ENCODE results near the gene GREB1.

The GREB1 gene

DNA sequence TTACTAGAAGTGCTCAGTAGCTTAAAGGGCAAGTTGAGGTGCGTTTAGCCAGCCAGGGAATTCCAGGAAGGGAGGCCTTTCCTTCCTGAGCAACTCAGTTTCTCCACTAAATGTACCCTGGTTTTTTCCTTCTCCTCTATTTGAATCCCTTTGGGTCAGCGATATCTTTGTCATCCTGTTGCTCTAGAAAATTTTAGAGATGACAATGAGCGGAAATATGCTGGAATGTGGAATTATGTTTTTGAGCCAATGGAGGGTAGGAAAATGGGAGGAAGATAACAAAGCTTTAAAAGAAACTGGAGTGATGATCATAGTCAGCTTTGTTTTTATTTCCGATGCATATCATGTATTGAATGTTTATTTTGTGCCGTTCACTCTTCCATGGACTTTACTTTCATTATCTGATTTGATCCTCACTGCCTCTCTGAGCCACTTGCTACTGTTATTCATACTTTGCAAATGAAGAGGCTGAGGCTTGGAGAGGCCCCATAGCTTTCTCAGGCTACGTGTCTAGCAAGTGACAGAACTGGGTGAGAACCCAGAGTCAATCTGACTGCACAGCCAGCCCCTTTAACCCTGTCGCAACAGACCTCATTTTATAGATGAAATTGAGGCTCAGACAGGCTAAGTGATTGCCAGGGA, 68.8 kb downstream of the GREB1 start:
- Histone ChIP-seq H3K9me2 (replicated peaks; ENCODE audit: insufficient read depth, low read length) (no peaks in the 10 kb centered on the region), H3K79me2 (ENCODE audit: insufficient read depth, low read length) (no peaks in the 10 kb centered on the region), H3K4me3 (ENCODE audit: insufficient read depth, low read length, poor library complexity, severe bottlenecking) (no peak overlapping the region), H2AFZ (ENCODE audit: low read depth, low read length, severe bottlenecking) (no peak overlapping the region), H3K9ac (ENCODE audit: low read length) (no peak overlapping the region), H3K36me3 (ENCODE audit: low read length) (no peaks in the 10 kb centered on the region), H3K27ac (ENCODE audit: low read depth, low read length) (no peak overlapping the region), H4K20me1 (ENCODE audit: low read depth, low read length) (no peaks in the 10 kb centered on the region), H3K9me3 (ENCODE audit: insufficient read depth, low read length) (no peaks in the 10 kb centered on the region), H3K4me2 (ENCODE audit: low read depth, low read length, poor library complexity, severe bottlenecking) (no peak overlapping the region), H3K27me3 (ENCODE audit: low read length) (no peaks in the 10 kb centered on the region), H3F3A (ENCODE audit: insufficient read depth) (no peaks in the 10 kb centered on the region)
- no peak for TF ChIP-seq EZH2phosphoT487 (conservative IDR thresholded peaks at IDR 0.05; ENCODE audit: low read length)
- TF ChIP-seq, protein P1, sequence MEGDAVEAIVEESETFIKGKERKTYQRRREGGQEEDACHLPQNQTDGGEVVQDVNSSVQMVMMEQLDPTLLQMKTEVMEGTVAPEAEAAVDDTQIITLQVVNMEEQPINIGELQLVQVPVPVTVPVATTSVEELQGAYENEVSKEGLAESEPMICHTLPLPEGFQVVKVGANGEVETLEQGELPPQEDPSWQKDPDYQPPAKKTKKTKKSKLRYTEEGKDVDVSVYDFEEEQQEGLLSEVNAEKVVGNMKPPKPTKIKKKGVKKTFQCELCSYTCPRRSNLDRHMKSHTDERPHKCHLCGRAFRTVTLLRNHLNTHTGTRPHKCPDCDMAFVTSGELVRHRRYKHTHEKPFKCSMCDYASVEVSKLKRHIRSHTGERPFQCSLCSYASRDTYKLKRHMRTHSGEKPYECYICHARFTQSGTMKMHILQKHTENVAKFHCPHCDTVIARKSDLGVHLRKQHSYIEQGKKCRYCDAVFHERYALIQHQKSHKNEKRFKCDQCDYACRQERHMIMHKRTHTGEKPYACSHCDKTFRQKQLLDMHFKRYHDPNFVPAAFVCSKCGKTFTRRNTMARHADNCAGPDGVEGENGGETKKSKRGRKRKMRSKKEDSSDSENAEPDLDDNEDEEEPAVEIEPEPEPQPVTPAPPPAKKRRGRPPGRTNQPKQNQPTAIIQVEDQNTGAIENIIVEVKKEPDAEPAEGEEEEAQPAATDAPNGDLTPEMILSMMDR (IDR thresholded peaks at IDR 0.05; ENCODE audit: insufficient read depth, low read length, poor library complexity, severe bottlenecking) = no peak

DNA sequence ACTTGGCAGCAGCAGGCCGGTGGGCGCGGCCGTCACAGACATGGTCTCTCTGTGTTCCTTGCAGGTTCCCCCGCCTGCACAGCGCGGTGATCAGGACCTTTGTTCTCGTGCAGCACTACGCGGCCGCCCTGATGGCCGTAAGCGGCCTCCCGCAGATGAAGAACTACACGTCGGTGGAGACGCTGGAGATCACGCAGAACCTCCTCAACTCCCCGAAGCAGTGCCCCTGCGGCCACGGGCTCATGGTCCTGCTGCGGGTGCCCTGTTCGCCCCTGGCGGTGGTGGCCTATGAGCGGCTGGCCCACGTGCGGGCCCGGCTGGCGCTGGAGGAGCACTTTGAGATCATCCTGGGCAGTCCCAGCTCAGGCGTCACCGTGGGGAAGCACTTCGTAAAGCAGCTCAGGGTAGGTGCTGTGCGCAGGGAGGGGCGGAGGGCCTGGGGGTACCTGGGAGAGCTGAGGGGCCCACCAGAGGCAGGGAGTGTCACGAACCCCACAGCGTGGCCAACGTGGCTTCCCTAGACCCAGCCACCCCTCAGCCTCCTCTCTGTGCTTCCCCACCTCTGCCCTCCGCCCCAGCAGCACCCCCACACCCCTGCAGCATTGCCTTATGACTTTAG, 76.9 kb downstream of the GREB1 start:
- no peaks in the 10 kb centered on the region for H3K9me3 ChIP-seq (ENCODE audit: insufficient read depth, low read length)
- no peaks in the 10 kb centered on the region for H4K20me1 ChIP-seq (ENCODE audit: low read depth, low read length)
- no peaks in the 10 kb centered on the region for H3K36me3 ChIP-seq (ENCODE audit: low read length)
- H3K9me2 ChIP-seq (replicated peaks; ENCODE audit: insufficient read depth, low read length) = no peaks in the 10 kb centered on the region
- H3K27me3 ChIP-seq (ENCODE audit: low read length) = no peaks in the 10 kb centered on the region
- no peak overlapping the region for H3K9ac ChIP-seq (ENCODE audit: low read length)
- no peak overlapping the region for H2AFZ ChIP-seq (ENCODE audit: low read depth, low read length, severe bottlenecking)
- H3F3A ChIP-seq (ENCODE audit: insufficient read depth) = no peaks in the 10 kb centered on the region
- no peak overlapping the region for H3K4me3 ChIP-seq (ENCODE audit: insufficient read depth, low read length, poor library complexity, severe bottlenecking)
- no peak overlapping the region for H3K4me2 ChIP-seq (ENCODE audit: low read depth, low read length, poor library complexity, severe bottlenecking)
- no peak overlapping the region for H3K27ac ChIP-seq (ENCODE audit: low read depth, low read length)
- no peaks in the 10 kb centered on the region for H3K79me2 ChIP-seq (ENCODE audit: insufficient read depth, low read length)
- TF ChIP-seq, protein P1 (IDR thresholded peaks at IDR 0.05; ENCODE audit: insufficient read depth, low read length, poor library complexity, severe bottlenecking) = no peak
- TF ChIP-seq EZH2phosphoT487 (conservative IDR thresholded peaks at IDR 0.05; ENCODE audit: low read length) = no peak

DNA sequence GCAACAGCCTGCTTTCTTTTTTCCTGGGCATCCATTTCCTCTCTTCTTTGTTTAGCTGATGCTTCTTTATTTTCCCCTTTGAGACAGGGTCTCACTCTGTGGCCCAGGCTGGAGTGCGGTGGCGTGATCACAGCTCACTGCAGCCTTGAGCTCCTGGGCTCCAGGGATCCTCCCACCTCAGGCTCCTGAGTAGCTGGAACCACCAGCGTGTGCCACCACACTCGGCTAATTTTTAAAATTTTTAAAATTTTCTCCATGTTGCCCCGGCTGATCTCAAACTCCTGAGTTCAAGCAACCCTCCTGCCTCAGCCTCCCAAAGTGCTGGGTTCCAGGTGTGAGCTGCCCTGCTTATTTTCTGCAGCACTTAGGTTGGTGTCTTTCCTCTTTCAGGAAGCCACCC, 77.4 kb downstream of the GREB1 start:
- no peaks in the 10 kb centered on the region for H3K36me3 ChIP-seq (ENCODE audit: low read length)
- H3F3A ChIP-seq (ENCODE audit: insufficient read depth) = no peaks in the 10 kb centered on the region
- H3K9me2 ChIP-seq (replicated peaks; ENCODE audit: insufficient read depth, low read length) = no peaks in the 10 kb centered on the region
- no peaks in the 10 kb centered on the region for H3K27me3 ChIP-seq (ENCODE audit: low read length)
- no peak overlapping the region for H3K4me3 ChIP-seq (ENCODE audit: insufficient read depth, low read length, poor library complexity, severe bottlenecking)
- H3K27ac ChIP-seq (ENCODE audit: low read depth, low read length) = no peak overlapping the region
- H2AFZ ChIP-seq (ENCODE audit: low read depth, low read length, severe bottlenecking) = no peak overlapping the region
- TF ChIP-seq, protein P1 (IDR thresholded peaks at IDR 0.05; ENCODE audit: insufficient read depth, low read length, poor library complexity, severe bottlenecking) = no peak
- no peaks in the 10 kb centered on the region for H3K79me2 ChIP-seq (ENCODE audit: insufficient read depth, low read length)
- H3K4me2 ChIP-seq (ENCODE audit: low read depth, low read length, poor library complexity, severe bottlenecking) = no peak overlapping the region
- no peaks in the 10 kb centered on the region for H4K20me1 ChIP-seq (ENCODE audit: low read depth, low read length)
- no peaks in the 10 kb centered on the region for H3K9me3 ChIP-seq (ENCODE audit: insufficient read depth, low read length)
- no peak overlapping the region for H3K9ac ChIP-seq (ENCODE audit: low read length)
